IPS-18a (cell line): ENCODE data around the gene ERBIN.
"Not testable (repeated sequence)": the region's sequence is repeated elsewhere in the genome, so short reads cannot be mapped to it uniquely, and the experiment has no call there.

Source experiments
- H3K27ac ChIP-seq: one replicate; pipeline ENCODE4 v1.5.1; 2013; ENCODE audit warnings: low read length
- H3K27me3 ChIP-seq: one replicate; pipeline ENCODE4 v1.6.1; 2013; ENCODE audit warnings: mild to moderate bottlenecking, low read length; ENCODE audit not compliant: control insufficient read depth, insufficient read depth
- H3K36me3 ChIP-seq: one replicate; pipeline ENCODE4 v1.6.1; 2013; ENCODE audit warnings: low read depth, low read length; ENCODE audit not compliant: control insufficient read depth
- H3K4me1 ChIP-seq: one replicate; pipeline ENCODE4 v1.6.1; 2013; ENCODE audit warnings: low read depth, low read length; ENCODE audit not compliant: control insufficient read depth
- H3K4me3 ChIP-seq: one replicate; pipeline ENCODE4 v1.5.1; 2013; ENCODE audit warnings: low read length
- H3K9ac ChIP-seq: one replicate; pipeline ENCODE4 v1.6.1; 2013; ENCODE audit warnings: mild to moderate bottlenecking, low read length, moderate library complexity
- H3K9me3 ChIP-seq: one replicate; pipeline ENCODE4 v1.6.1; 2013; ENCODE audit warnings: low read depth, low read length; ENCODE audit not compliant: control insufficient read depth

ERBIN gene, protein sequence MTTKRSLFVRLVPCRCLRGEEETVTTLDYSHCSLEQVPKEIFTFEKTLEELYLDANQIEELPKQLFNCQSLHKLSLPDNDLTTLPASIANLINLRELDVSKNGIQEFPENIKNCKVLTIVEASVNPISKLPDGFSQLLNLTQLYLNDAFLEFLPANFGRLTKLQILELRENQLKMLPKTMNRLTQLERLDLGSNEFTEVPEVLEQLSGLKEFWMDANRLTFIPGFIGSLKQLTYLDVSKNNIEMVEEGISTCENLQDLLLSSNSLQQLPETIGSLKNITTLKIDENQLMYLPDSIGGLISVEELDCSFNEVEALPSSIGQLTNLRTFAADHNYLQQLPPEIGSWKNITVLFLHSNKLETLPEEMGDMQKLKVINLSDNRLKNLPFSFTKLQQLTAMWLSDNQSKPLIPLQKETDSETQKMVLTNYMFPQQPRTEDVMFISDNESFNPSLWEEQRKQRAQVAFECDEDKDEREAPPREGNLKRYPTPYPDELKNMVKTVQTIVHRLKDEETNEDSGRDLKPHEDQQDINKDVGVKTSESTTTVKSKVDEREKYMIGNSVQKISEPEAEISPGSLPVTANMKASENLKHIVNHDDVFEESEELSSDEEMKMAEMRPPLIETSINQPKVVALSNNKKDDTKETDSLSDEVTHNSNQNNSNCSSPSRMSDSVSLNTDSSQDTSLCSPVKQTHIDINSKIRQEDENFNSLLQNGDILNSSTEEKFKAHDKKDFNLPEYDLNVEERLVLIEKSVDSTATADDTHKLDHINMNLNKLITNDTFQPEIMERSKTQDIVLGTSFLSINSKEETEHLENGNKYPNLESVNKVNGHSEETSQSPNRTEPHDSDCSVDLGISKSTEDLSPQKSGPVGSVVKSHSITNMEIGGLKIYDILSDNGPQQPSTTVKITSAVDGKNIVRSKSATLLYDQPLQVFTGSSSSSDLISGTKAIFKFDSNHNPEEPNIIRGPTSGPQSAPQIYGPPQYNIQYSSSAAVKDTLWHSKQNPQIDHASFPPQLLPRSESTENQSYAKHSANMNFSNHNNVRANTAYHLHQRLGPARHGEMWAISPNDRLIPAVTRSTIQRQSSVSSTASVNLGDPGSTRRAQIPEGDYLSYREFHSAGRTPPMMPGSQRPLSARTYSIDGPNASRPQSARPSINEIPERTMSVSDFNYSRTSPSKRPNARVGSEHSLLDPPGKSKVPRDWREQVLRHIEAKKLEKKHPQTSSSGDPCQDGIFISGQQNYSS (N-terminal part only)

DNA sequence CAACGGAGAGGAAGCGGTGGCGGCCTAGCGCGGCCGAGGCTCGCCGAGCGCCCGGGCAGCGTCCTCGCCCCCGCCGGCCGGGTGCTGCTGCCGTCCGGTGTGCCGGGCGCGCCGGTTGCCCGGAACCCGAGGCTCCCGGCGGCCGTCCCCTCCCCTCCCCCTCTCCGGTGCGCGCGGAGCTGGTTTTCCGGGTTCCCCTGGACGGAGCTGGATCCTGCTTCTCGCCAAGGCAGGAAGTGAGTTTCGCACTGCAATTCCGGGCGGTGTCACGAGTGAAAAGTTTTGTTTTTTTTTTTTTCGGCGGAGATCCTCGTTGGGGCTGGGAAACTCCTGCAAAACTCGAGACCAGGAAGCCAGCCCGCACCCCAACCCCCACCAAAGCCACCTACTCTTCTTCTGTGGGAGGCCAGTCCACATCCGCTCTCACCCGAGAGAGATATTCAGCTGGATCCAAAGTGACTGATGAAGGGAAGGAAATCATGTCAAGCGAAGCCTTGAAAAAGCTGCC is at the start of gene ERBIN:
ERBIN (plus strand) TSS at position 300 of the 508 bp plus-strand sequence. CDS start 66,144 bp downstream, outside the sequence.
- peaks cover 22% of the 10 kb centered on the region for H3K4me1 ChIP-seq
- H3K4me3 ChIP-seq, result peak within 1 kb of the TSS; percentile 91
- H3K36me3 ChIP-seq, result no peaks in the 10 kb centered on the region
- H3K27me3 ChIP-seq, result peaks cover 20% of the 10 kb centered on the region
- no peaks in the 10 kb centered on the region for H3K9me3 ChIP-seq
- peak within 1 kb of the TSS; percentile 69 for H3K27ac ChIP-seq
- peak within 1 kb of the TSS; percentile 95 for H3K9ac ChIP-seq

DNA sequence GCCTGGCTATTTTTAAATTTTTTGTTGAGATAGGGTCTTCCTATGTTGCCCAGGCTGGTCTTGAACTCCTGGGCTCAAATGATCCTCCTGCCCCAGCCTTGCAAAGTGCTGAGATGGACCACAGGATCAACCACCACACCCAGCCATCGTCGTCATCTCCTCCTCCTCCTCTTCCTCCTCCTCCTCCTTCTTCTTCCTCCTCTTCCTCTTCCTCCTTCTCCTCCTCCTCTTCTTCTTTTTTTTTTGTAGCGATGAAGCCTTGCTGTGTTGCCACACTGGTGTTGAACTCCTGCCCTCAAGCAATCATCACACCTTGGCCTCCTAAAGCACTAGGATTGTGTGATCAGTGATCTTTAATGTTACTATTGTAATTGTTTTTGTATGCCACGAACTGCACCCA is 49.4 kb upstream of the ERBIN start:
- no peaks in the 10 kb centered on the region for H3K36me3 ChIP-seq
- H3K4me3 ChIP-seq, result no peak overlapping the region
- no peaks in the 10 kb centered on the region for H3K9me3 ChIP-seq
- no peaks in the 10 kb centered on the region for H3K4me1 ChIP-seq
- no peaks in the 10 kb centered on the region for H3K27me3 ChIP-seq
- no peak overlapping the region for H3K27ac ChIP-seq
- no peak overlapping the region for H3K9ac ChIP-seq

DNA sequence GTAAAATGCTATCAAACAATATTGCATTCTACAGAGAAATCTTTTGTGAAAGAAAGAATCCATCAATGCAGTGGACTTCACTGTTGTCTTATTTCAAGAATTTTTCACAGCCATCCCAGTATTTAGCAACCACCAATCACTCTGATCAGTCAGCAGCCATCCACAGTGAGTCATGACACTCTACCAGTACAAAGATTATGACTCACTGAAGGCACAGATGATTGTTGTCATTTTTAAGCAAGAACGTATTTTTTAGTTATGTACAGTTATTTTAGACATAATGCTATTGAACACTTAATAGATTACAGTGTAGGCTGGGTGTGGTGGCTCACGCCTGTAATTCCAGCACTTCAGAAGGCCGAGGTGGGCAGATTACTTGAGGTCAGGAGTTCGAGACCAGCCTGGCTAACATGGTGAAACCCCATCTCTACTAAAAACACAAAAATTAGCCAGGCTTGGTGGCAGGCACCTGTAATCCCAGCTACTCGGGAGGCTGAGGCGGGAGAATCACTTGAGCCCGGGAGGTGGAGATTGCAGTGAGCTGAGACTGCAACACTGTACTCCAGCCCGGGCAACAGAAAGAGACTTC is 46.6 kb upstream of the ERBIN start:
- H3K9me3 ChIP-seq, H3K36me3 ChIP-seq, H3K27me3 ChIP-seq, H3K9ac ChIP-seq, H3K4me1 ChIP-seq, H3K4me3 ChIP-seq, H3K27ac ChIP-seq: not testable (repeated sequence)

DNA sequence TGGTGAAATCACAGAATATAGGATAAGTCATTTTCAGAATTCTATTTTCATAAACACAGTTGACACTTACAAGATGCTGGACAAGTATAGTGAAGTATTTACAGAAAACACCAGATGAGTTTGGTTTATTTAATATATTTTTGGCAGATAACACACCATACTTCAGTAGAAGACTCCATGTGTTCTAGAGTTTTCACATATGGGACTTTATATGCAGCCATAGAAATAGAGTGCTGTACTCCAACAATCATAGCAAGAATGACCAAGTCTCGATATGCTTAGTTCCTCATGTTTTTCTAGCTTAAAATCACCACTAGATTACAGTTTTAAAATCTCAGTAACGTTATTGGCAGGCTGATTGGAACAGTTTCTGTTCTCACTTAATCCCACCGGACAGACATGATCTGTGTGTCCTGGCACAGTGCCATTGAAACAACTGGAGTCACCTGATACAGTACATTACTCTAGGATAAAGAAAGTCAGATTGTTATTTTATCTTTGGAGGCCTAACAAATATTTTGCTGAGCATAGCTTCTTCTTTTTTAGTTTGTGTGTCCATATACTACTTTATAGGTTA is 45.8 kb upstream of the ERBIN start:
- Histone ChIP-seq H3K4me3 (no peak overlapping the region), H3K27me3 (no peaks in the 10 kb centered on the region), H3K36me3 (no peaks in the 10 kb centered on the region)

DNA sequence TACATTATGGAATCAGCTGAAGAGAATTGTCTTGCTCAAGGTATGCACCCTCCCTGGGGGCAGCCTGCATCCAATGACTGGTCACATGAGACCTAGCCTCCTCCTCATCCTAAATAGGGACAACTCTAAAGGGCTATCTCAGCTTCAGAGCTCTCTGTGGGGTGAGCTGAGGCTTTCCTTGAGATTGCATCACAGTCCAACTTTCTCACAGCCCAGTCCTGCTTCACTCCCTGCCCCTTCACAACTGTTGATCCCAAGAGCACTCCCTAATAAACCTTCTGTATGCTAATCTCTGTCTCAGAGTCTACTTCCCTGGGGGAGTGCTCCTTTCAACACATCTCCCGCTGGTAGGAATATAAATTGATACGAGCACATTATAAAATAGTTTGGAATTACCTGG is 44.1 kb upstream of the ERBIN start:
- H3K4me3 ChIP-seq, result no peak overlapping the region
- H3K9ac ChIP-seq, result no peak overlapping the region
- H3K36me3 ChIP-seq, result no peaks in the 10 kb centered on the region
- no peaks in the 10 kb centered on the region for H3K9me3 ChIP-seq
- H3K27ac ChIP-seq, result no peak overlapping the region
- no peaks in the 10 kb centered on the region for H3K4me1 ChIP-seq
- H3K27me3 ChIP-seq, result no peaks in the 10 kb centered on the region

More for the DNA sequence above, 45.8 kb upstream of the ERBIN start:
- no peak overlapping the region for H3K9ac ChIP-seq
- H3K27ac ChIP-seq, result no peak overlapping the region
- no peaks in the 10 kb centered on the region for H3K9me3 ChIP-seq
- H3K4me1 ChIP-seq, result no peaks in the 10 kb centered on the region

DNA sequence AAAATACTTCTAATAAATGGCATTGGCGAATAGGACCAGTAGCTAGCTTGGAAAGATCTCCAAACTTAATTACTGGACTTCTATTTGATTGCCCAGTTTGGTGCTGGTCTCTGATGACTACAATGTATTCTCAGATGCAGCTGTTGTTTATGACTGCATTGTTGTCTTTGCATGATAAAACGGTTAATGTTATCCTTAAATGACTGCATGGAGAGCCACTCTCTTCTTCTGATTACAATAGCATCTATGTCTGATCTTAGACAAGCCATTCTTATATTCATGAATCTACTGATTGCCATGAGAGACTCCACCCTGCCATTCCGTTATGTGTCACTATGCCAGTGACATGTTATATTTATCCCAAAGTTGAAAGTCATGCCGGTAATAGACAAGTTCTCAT is 42.9 kb upstream of the ERBIN start:
- H3K4me1 ChIP-seq, result no peaks in the 10 kb centered on the region
- no peak overlapping the region for H3K27ac ChIP-seq
- H3K36me3 ChIP-seq, result no peaks in the 10 kb centered on the region
- no peaks in the 10 kb centered on the region for H3K9me3 ChIP-seq
- no peak overlapping the region for H3K9ac ChIP-seq
- H3K4me3 ChIP-seq, result no peak overlapping the region
- H3K27me3 ChIP-seq, result no peaks in the 10 kb centered on the region

DNA sequence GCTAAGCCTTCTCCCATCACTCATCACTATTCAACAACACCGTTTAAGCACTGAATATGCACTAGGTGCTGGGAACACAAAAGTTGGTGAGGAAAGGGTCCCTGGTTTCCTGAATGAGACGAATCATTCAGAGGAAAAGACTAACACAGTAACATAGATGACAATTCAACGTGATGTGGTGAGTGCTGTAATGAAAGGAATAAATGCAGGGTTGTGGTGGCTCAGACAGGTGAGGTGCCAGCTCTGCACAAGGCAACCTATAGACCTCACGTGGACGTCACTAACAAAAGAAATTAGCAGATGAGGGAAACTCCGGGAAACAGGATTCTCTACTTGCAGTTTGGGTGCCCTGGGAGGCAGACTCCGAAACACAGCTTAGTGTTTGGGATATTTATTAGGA is 40.0 kb upstream of the ERBIN start:
- H3K4me1 ChIP-seq, result no peaks in the 10 kb centered on the region
- H3K27ac ChIP-seq, result no peak overlapping the region
- no peaks in the 10 kb centered on the region for H3K36me3 ChIP-seq
- H3K27me3 ChIP-seq, result no peaks in the 10 kb centered on the region
- no peaks in the 10 kb centered on the region for H3K9me3 ChIP-seq
- no peak overlapping the region for H3K9ac ChIP-seq
- no peak overlapping the region for H3K4me3 ChIP-seq

DNA sequence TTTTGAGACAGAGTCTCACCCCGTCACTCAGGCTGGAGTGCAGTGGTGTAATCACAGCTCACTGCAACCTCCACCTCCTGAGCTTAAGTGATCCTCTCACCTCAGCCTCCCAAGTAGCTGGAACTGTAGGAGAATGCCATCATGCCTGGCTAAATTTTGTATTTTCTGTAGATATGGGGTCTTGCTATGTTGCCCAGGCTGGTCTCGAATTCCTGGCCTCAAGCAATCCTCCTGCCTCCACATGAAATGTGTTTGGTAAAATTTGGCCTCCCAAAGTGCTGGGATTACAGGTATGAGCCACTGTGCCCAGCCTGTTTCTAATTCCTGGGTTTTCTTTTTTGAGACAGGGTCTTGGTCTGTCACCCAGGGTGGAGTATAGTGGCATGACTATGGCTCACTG is 34.4 kb upstream of the ERBIN start:
- H3K27ac ChIP-seq, H3K9me3 ChIP-seq, H3K9ac ChIP-seq, H3K27me3 ChIP-seq, H3K4me1 ChIP-seq, H3K4me3 ChIP-seq, H3K36me3 ChIP-seq: not testable (repeated sequence)

DNA sequence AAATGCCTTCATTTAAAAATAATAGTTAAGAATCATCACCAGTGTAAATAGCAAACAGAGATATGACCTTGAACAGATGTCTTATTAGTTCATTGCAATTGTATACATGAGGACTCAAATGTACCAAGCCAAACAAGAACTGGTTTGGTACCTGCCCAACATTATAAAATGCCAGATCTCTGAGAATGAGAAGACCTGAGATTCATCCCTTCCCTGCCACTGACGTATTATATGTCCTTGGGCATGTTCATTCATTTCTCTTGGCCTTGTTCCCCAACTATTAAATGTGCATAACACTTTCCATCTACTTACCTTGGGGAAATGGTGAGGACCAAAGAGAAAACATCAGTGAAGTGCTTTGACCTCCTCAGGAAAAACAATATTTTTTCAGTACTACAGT is 33.6 kb upstream of the ERBIN start:
- no peaks in the 10 kb centered on the region for H3K27me3 ChIP-seq
- no peaks in the 10 kb centered on the region for H3K9me3 ChIP-seq
- no peaks in the 10 kb centered on the region for H3K36me3 ChIP-seq
- no peak overlapping the region for H3K4me3 ChIP-seq
- peaks cover 2% of the 10 kb centered on the region for H3K4me1 ChIP-seq
- no peak overlapping the region for H3K27ac ChIP-seq
- no peak overlapping the region for H3K9ac ChIP-seq

DNA sequence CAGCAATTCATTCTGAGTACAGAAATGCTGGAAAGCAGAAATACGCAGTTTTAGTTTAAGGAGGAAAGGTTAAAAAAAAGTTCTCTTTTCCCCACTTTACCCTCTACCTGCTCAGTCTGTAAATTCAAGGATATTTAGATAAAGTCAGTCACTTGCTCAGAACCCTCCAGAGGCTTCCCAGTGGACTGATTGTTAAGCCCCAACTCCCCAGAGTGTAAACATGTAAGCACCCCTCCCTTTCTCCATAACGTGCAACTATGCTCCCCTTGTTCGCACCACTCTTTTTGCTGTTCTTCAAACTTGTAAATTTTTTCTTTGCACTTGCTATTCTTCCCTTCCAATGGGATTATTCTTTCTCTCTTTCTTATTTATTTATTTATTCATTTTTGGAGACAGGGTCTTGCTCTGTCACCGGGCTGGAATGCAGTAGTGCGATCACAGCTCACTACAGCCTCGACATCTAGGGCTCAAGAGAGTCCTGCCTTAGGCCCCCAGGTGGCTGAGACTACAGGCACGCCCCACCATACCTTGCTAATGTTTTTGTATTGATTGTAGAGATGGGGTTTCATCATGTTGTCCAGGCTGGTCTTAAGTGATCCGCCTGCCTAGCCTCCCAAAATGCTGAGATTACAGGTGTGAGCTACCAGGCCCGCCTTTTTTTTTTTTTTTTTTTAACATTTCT is 32.5 kb upstream of the ERBIN start:
- Histone ChIP-seq H3K36me3 (no peaks in the 10 kb centered on the region), H3K4me3 (no peak overlapping the region), H3K27me3 (no peaks in the 10 kb centered on the region), H3K9ac (no peak overlapping the region), H3K9me3 (no peaks in the 10 kb centered on the region), H3K27ac (no peak overlapping the region), H3K4me1 (peaks cover 2% of the 10 kb centered on the region)
